Stimulated activated naive CD4-positive, alpha-beta T cell (primary cell): ENCODE results near the gene DLL4.

ENCODE experiments used
- DNase-seq, 6 experiments: peaks; one replicate each; lab custom pipeline; 2025; lab: John Stamatoyannopoulos, UW

DLL4 gene

DNA sequence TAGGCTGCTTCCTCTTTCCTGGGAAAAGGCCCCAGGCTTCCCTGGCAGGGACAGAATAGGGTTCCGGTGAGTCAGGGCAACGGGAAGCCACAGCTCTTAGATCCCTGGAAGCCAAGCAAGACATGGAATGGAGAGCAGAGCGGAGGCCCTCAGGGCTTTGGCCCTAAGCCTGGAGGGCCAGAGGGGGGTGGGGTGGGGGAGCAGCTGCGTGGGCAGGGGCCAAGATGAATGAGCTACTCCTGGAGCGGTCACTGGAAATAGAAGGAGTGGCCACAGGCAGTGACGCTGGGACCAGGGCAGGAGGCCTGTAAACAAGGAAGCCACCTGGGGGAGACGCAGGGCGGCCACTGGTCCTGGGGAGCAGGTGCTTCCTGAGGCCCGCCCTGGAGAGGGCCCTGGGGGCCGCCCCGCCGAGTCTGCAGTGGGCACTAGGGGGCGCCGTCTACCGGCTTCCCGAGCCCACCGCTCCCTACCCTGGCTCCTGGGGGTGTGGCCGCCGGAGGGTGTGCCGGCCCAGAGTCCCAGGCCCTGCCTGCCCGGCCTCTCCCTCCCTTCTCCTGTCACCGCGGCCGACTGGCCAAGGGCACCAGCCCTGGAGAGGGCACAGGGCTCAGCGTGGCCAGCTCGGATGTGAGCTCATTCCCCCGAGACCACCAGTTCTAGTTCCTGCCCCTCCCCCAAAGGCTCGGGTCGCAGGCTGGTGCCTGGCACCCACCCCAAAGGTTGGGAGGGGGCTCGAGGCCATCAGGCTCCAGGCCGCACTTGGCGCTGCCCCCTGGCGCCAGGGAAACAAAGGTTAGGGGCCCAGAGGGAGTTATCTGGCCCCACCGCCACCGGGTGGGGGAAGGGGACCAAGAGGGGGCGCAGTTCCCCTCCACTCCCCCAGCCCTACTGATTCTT, 22.8 kb upstream of the DLL4 start:
- peak; percentile 35 to 76 (median 64) for DNase-seq

GRCh38 chr15:40906991-40907802, 21.9 kb upstream of the DLL4 start:
- DNase-seq: peak; percentile 30 to 71 (median 52)

- no peak for DNase-seq
Observed at GRCh38 chr15:40908095-40908494, 21.0 kb upstream of the DLL4 start.

GRCh38 chr15:40909662-40910630, 19.2 kb upstream of the DLL4 start:
- DNase-seq: no peak

DNA sequence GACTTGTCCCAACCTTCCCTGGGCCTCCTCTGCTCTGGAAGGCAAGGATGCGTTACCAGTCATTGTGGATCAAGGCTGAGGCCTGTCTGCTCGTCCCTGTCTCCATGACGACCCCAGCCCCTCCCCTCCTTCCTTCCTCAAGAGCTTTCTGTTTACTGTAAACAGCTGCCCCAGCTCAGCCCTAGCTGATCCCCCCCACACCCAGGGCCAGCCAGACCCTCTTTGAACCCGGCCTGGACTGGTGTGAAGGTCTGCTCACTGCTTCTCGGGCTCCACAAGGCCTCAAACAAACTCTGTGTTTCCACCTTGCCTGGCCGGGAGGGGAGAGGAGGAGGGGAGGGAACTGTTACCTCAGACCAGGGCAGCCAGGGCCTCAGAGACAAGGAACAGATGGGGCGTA, 18.0 kb upstream of the DLL4 start:
- no peak for DNase-seq

- DNase-seq: no peak
Observed at GRCh38 chr15:40911693-40912092, 17.4 kb upstream of the DLL4 start.

- no peak for DNase-seq
Observed at GRCh38 chr15:40912478-40912877, 16.7 kb upstream of the DLL4 start.

DNA sequence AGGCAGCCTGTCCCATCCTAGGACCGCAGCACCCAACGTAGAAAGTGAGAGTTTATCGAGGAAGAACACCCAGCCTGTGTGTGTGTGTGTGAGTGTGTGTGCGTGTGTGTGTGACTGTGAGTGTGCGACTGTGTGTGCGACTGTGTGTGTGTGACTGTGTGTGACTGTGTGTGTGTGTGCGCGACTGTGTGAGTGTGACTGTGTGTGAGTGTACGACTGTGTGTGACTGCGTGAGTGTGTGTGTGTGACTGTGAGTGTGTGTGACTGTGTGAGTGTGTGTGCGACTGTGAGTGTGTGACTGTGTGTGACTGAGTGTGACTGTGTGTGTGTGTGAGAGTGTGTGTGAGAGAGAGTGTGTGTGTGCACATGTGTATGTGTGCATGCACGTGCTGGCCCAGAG, 15.1 kb upstream of the DLL4 start:
- DNase-seq: no peak

GRCh38 chr15:40914486-40914885, 14.7 kb upstream of the DLL4 start:
- no peak for DNase-seq

- DNase-seq: no peak
Observed at GRCh38 chr15:40915116-40915661, 14.0 kb upstream of the DLL4 start.

DNA sequence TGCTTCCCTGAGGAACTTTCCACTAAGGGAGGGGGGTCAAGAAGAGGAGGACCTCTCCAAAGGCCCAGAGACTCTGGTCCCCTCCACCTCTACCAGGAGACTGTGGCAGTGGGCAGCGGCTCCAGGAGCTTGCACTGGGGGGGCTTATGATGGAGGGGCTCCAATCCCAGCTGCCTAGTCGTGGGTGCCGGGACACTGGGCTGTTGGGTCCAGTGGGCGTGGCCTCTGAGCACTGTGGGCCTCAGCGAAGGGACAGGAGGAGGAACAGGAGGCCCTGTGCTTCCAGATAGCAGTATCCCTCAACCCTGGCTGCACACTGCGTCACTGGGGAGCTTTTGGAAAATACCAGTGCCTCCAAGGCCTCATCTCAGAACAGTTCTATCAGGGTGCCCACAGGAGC, 13.5 kb upstream of the DLL4 start:
- no peak for DNase-seq

- no peak for DNase-seq
Observed at GRCh38 chr15:40917585-40917984, 11.6 kb upstream of the DLL4 start.

- DNase-seq: no peak
Observed at GRCh38 chr15:40918146-40918798, 10.9 kb upstream of the DLL4 start.

DNA sequence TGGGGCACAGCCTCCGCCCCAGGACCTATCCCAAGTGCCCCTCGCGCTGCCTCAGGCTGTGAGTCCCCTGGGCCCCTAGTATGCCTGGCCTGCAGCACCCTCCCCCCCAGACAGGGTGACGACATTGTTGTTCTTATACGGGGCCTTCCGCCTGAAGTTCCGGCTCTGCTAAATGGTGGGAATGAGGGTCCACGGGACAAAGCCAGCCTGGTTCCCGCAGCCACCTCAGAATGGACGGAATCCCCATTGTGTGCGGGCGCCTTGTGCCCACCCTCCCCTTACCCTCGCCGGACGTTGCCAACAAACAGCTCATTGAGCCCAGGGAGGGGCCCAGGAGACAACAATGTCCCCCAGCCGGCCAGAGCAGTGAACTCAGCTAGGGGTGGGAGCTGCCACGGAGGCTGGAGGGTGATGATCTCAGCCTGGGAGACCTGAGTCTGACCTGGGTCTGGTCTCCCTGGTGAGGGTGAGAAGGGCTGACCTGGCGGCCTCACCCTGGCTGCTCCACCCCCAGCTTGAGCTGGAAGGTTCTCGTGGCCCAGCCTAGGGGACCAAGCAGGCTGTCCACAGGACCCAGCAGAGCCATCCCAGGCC, 10.2 kb upstream of the DLL4 start:
- DNase-seq: no peak

GRCh38 chr15:40921949-40922607, 7.1 kb upstream of the DLL4 start:
- no peak for DNase-seq

- no peak for DNase-seq
Observed at GRCh38 chr15:40922608-40923005, 6.5 kb upstream of the DLL4 start.

GRCh38 chr15:40923551-40923950, 5.6 kb upstream of the DLL4 start:
- DNase-seq: no peak

DNA sequence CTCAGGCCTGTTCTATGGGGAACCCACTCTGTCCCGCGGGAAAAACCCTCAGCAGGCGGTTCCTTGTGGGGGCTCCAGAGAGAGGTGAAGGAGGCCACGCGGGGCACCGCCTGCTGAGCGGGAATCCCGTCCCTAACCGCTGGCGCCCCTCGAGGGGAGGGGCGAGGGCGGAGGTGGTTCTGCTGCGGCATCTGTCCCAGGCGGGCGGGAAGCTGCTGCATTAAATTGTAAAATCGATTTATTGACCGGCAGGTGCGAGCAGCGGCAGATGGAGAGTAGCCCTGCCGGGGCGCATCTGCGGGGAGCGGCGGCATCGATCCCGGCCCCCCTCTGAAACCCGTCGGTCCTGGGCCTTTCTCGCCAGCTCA, 3.7 kb upstream of the DLL4 start:
- no peak for DNase-seq

GRCh38 chr15:40925863-40926658, 3.1 kb upstream of the DLL4 start:
- DNase-seq: peak in 3 of 6 experiments; percentile 11 to 36 (median 17)
